ENCODE data around the gene MBLAC2. TPM values are rescaled to one million over a fixed set of nuclear protein-coding genes. Genes with fewer than 3 reads are reported as not detected.

Gene MBLAC2
- total RNA-seq = 4.4 TPM

DNA sequence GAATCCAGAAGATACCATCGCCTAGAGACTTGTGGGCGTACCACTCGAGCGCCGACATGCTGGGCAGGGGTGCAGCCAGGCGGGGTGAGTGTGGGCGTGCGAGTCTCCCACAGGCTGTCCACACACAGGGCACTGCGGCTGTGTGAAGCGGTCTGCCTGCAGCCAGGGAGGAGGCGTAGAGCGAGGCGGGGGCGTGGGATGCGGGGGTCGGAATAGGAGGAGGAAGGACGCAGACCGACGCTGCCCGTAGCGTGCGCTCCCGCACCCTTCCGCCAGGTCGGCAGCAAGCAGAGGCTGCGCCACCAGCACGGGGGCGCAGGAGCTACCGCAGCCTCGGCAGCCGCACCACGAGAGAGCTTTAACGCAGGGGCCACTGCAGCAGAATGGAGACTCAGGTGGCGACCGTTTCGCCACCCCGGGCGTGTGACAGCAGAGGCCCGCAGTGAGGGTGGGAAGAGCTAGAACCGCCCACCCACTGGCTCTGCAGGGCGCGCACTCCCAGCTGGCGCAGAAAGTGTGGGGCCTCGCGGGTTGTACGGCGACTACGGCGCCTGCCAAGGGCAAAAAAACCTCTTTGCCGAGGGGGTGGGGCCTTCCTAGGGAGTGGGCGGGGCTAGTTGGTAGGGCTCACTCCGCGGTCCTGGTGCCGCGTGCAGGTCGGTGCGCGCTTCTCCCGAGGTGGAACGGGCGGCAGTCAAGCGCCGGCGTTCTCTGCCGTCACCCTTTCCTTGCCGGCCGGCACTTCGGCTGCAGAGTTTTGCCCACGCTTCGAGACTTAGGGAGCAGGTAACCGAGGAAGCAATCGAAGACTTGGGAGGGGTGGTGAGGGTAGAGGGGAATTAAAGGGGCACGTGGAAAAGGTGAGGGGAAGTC lies at the start of gene MBLAC2, which contains the start of gene POLR3G:
Gene MBLAC2, minus strand, starts transcription at position 537 of the 873 bp plus-strand sequence. Its CDS starts 479 bp downstream, at position 58.
Gene POLR3G, plus strand, starts transcription at position 630 of the 873 bp plus-strand sequence. CDS start 10,704 bp downstream, outside the sequence.
- ATAC-seq = peak; percentile 88
- DNase-seq (ENCODE audit: low spot score) = peak; percentile 96

GRCh38 chr5:90519081-90519480 lies 44.5 kb upstream of the MBLAC2 start:
- no peak for ATAC-seq
- DNase-seq (ENCODE audit: low spot score) = no peak

GRCh38 chr5:90518661-90519060 lies 44.1 kb upstream of the MBLAC2 start:
- no peak for ATAC-seq

DNA sequence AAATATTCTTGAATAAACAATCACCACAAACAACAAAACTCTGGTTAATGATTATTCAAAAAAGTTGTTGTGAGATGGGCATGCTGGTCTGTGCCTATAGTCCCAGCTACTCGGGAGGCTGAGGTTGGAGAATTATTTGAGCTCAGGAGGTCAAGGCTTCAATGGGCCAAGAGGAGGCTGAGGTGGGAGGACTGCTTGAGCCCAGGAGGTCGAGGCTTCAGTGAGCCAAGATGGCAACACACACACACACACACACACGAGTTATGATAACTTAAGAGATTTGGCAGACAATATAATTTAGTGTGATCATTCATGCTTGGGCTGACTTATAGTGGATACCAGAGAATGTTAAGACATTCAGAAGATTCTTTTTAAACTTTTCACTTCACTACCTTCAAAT lies 39.9 kb upstream of the MBLAC2 start:
- no peak for DNase-seq (ENCODE audit: low spot score)
- no peak for ATAC-seq

More at GRCh38 chr5:90518661-90519060, 44.1 kb upstream of the MBLAC2 start:
- DNase-seq (ENCODE audit: low spot score) = no peak

- DNase-seq (ENCODE audit: low spot score) (no peak), ATAC-seq (no peak)
These were observed 35.9 kb upstream of the MBLAC2 start for GRCh38 chr5:90510438-90510837.

- ATAC-seq (no peak), DNase-seq (ENCODE audit: low spot score) (no peak)
These were observed 31.6 kb upstream of the MBLAC2 start for GRCh38 chr5:90506221-90506620.

DNA sequence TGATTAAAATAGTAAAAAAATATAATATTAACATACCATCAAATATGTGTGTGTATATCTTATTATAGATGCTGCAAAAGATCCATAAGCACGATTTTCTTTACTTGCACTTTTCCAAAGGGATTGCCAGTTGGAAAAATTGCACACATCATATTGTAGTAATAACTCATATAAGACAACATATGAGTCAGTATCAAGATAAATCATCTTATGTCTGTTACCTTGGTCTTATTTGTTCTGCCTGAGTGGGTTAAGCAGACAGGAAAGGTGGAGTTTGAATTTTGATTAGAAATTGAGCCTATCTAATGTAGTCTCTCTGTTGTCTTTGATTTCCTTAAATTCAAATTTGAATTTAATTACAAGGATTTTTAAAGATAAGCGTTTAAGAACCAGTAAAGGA lies 30.2 kb upstream of the MBLAC2 start:
- DNase-seq (ENCODE audit: low spot score) (no peak), ATAC-seq (no peak)

DNA sequence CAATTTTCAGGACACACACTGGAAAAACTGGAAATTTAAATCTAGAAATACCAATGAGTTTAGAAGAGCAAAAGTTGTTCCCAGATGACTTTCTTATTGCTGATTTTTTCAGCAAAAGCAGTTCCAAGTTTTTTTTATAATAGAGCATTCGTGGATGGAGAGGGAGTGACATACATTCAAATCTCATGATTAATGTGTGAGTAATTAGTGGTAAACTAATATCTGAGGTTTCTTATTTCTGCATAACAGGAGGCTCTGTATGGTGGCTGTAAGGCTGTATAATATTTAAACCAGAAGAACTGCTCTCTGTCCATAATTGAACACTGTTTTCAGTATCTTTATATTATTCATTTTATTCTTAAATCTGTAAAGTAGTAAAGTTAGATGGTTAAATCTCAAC lies 29.0 kb upstream of the MBLAC2 start:
- ATAC-seq (no peak), DNase-seq (ENCODE audit: low spot score) (no peak)

- ATAC-seq (no peak), DNase-seq (ENCODE audit: low spot score) (no peak)
These were observed 20.6 kb upstream of the MBLAC2 start for GRCh38 chr5:90495146-90495545.

DNA sequence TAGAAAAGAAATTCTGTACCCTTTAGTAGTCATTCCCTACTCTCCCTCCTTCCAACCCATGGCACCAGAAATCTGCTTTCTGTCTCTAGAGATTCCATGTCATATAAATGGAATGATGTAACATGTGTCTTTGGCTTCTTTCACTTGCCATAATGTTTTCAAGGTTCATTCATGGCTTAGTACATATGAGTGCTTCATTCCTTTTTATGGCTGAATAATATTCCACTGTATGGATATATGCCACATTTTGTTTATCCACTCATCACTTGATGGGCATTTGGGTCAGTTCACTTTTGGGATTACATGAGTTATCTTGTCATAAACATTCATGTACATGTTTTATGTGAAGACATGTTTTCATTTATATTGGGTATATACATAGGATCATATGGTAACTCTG lies 19.5 kb upstream of the MBLAC2 start:
- DNase-seq (ENCODE audit: low spot score) = no peak
- ATAC-seq = no peak

- DNase-seq (ENCODE audit: low spot score) (no peak), ATAC-seq (no peak)
These were observed 14.2 kb upstream of the MBLAC2 start for GRCh38 chr5:90488791-90489190.

GRCh38 chr5:90484540-90484939 lies 10.0 kb upstream of the MBLAC2 start:
- ATAC-seq = no peak
- DNase-seq (ENCODE audit: low spot score) = no peak

- DNase-seq (ENCODE audit: low spot score) = no peak
- no peak for ATAC-seq
These were observed 8.6 kb upstream of the MBLAC2 start for GRCh38 chr5:90483206-90483605.

DNA sequence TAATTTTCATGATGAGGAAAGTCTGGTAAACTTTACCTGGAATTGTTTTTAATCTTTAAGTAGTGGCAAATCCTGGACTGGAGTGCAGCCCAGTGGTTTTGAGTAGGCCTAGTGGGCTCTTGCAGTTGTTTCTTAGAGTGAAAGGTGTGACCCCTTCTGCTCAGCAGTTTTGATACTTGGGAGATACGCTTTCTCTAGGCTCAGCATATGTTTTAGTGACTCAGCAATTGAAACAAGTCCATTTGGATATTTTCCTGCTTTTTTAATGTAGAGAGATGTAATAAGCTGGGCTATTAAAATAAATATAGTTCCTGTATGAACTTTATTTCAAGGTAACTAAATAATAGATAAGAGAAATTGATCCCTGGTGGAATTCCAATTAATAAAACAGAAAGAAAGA lies 6.1 kb upstream of the MBLAC2 start:
- no peak for DNase-seq (ENCODE audit: low spot score)
- no peak for ATAC-seq

DNA sequence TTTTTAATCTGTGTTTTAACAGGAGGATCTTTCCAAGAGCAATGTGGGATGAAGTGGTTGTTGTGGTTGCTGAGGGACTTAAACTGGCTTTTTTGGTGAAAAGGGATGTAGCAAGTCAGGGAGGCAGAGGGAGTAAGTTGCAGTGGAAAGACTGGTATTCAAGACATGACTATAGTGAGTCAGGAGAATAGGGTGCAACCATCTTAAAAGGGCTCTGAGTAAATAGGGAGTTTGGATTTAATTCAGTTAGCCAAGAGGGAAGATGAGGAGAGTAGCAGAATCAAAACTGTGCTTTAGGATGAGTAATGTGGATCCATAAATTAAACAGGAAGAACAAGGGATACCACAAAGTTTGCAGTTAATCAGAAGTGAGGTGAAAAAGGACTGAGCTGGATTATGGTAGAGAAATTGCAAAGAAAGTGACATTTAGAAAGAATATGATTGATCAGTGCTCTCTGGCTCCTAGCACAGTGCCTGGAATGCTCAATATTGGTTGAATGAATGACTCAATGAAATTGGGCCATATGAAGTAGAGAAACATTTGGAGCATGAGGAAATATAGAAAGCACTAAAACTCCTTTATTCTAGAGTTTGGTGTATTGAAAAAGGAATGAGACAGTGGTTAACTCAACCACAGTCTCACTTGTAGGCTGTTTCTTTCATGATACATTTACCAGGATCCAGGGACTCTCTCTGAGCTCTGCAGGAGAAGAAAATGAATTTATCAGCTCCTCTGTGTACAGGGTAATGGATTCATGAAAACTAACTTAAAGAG lies 5.2 kb upstream of the MBLAC2 start:
- no peak for ATAC-seq
- DNase-seq (ENCODE audit: low spot score) = no peak

- ATAC-seq = no peak
These were observed 3.1 kb upstream of the MBLAC2 start for GRCh38 chr5:90477621-90478215.

GRCh38 chr5:90477073-90477472 lies 2.5 kb upstream of the MBLAC2 start:
- DNase-seq (ENCODE audit: low spot score) = no peak
- ATAC-seq = no peak

More at GRCh38 chr5:90477621-90478215, 3.1 kb upstream of the MBLAC2 start:
- no peak for DNase-seq (ENCODE audit: low spot score)

GRCh38 chr5:90476391-90476790 lies 1.8 kb upstream of the MBLAC2 start:
- ATAC-seq (no peak), DNase-seq (ENCODE audit: low spot score) (no peak)

GRCh38 chr5:90475436-90475980 lies 937 bp upstream of the MBLAC2 start:
- ATAC-seq = no peak
- no peak for DNase-seq (ENCODE audit: low spot score)

DNA sequence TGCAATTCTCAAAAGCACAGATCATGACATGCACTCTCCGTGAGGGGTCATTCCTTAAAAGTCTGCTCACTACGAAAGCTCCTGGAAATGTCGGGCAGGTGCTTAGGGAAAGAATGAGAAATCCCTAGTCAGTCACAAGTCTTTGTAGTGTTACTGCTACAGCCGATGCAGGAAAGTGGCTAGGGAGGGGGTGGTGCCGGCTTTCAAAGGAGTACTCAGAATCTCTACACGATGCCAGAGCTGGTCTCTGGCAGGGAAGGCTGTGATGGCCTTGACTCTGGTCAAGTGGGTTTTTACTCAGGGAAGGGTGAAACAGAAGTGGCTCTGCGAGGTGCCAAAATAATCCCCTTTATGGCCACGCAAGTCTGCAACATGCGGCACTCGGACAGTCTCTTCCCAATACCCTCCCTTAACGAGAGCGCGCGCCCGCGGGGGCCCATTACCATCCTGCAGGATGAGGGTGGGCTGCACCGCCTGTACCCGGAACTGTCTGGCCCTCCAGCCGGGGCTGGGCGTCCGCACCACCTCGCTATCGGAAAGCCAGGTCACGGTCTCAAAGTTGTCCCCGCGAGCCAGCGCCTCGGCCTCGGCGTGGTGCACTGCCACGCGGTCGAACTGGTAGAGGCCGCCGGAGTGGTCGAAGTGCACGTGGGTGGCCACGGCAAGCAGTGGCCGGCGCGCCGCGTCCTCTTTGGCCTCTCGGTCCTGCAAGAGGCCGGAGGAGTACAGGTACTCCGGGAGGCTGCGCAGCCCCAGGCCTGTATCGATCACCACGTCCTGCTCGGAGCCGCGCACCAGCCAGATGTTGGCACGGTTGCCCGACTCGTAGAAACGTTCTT lies 956 bp downstream of the MBLAC2 start:
- ATAC-seq (peak; percentile 61), DNase-seq (ENCODE audit: low spot score) (no peak)
